ENCODE measurements around the gene MAGI3. TPM values are rescaled to one million over a fixed set of nuclear protein-coding genes. Genes with fewer than 3 reads are reported as not detected.
"Not testable (repeated sequence)": the region's sequence is repeated elsewhere in the genome, so short reads cannot be mapped to it uniquely, and the experiment has no call there.

Gene MAGI3
- total RNA-seq, 1 donor from 2014 or later: 70.5 TPM

DNA sequence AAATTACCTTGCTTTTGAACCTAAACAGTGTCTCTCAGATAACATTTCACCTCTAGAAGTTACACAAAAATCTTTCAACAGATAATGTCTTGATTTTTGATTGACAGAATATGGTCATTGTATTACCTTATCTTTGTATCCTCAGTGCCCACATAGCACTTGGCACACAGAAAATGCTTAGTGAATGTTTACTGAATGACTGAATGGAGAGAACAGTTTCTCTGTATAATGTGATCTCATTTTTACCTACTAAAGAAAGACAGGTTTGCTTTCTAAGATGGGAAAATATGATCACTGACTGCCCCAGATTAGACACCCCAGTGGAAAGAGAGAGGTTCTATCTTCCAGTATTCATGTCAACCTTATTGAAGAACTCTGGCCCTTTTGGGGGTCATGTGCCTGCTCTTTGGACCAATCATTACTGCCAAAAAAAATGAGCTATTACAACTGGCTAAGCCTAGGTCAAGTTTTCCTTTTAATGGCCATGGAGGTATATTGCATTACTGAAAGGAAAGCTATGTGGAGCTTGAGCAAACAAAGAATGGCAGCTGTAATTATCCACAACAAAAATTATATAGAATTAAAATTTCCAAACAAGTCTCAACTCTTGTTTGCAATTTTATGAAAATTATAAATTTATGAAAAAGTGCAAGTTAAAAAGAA lies 117.4 kb downstream of the MAGI3 start:
- Histone ChIP-seq H3K36me3 (no peaks in the 10 kb centered on the region), H3K9me3 (peaks cover 15% of the 10 kb centered on the region), H3K4me1 (no peaks in the 10 kb centered on the region), H3K27ac (no peak overlapping the region), H3K27me3 (no peaks in the 10 kb centered on the region), H3K4me3 (no peak overlapping the region)
- ATAC-seq (no peak), DNase-seq (no peak)
- intact Hi-C loops (cut with DNase I): no loop called here
- TF ChIP-seq, protein P1, sequence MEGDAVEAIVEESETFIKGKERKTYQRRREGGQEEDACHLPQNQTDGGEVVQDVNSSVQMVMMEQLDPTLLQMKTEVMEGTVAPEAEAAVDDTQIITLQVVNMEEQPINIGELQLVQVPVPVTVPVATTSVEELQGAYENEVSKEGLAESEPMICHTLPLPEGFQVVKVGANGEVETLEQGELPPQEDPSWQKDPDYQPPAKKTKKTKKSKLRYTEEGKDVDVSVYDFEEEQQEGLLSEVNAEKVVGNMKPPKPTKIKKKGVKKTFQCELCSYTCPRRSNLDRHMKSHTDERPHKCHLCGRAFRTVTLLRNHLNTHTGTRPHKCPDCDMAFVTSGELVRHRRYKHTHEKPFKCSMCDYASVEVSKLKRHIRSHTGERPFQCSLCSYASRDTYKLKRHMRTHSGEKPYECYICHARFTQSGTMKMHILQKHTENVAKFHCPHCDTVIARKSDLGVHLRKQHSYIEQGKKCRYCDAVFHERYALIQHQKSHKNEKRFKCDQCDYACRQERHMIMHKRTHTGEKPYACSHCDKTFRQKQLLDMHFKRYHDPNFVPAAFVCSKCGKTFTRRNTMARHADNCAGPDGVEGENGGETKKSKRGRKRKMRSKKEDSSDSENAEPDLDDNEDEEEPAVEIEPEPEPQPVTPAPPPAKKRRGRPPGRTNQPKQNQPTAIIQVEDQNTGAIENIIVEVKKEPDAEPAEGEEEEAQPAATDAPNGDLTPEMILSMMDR (IDR thresholded peaks at IDR 0.05): no peak

DNA sequence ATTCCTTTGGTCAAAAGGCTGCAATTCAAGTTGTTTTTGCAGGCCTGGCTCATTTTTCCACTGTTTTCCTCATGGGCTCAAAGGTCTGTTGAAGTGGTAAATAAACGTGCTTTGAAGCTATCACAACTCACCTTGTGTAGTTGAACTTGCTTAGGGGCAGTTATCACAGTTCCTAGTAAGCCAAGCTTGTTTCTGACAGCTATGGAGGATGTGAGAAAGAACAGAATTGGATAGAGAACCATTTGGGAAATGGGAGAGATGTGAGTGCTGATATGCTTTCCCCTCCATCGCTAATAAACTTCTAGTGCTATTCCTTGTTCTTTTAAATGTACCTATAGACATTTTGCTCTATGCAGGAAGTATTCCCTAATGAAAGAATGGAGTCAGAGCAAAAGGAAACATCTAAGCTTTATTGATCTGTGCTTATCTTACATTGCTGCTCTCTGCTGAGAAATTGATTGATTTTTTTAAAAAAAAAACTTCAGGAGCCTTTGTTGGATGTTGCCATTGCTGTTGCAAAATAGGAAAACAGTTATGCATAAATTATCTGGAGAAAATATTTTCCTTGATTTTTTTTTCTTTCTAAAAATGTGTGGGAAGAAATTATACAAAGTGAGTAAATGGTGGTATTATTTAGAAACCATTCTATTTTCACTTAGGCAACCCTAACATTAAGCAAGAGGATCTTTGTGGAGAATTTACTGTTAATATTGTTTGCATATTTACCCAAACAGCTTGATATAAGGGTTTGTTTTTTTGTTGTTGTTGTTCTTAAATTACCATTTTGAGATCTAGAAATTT lies 118.2 kb downstream of the MAGI3 start:
- Histone ChIP-seq H3K36me3 (no peaks in the 10 kb centered on the region), H3K4me1 (no peaks in the 10 kb centered on the region), H3K27me3 (no peaks in the 10 kb centered on the region), H3K27ac (no peak overlapping the region), H3K4me3 (no peak overlapping the region), H3K9me3 (peaks cover 15% of the 10 kb centered on the region)
- intact Hi-C loops (cut with DNase I): no loop called here
- DNase-seq (no peak), ATAC-seq (no peak)
- TF ChIP-seq, protein P1 (IDR thresholded peaks at IDR 0.05): no peak

DNA sequence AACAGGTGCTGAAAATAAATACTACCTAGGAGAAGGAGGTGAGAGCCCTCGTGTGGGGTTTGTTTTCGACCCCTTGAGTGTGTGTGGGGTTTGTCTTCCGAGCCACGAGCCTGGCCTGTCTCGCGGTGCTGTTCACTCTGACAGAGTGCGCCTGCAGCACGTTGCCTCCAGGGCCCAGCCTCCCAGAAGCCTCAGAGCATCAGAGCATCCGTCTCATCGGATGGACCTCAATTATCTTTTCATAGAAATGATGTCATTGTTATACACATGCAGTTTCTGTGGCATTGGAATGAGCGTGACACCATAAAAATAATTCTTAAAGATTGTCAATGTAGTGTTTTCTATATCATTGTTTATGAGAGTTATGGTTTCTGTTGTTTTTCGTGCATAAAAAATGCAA lies 119.5 kb downstream of the MAGI3 start:
- H3K4me3 ChIP-seq; H3K4me1 ChIP-seq; H3K36me3 ChIP-seq; DNase-seq; H3K27ac ChIP-seq; H3K27me3 ChIP-seq; ATAC-seq; intact Hi-C loops (cut with DNase I): not testable (repeated sequence)
- peaks cover 15% of the 10 kb centered on the region for H3K9me3 ChIP-seq

DNA sequence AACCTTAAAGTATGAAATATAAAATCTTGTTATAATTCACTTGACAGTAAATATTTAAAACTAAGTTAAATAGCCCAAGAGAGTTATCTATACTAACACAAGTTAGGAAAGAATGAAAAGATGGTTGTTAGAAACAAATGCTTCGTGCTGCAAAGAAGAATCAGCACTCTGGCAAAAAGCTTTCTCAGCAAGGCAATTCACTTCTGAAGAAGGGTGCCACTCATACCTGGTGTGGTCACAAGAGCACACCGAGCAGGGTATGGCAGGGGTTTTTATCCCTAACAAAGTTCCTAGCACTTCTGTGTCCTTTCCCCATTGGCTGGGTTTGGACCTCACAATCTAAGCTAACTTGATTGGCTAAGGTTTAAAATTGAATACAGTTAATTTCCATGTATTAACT lies 121.0 kb downstream of the MAGI3 start:
- no peaks in the 10 kb centered on the region for H3K27me3 ChIP-seq
- no peak for DNase-seq
- no peak overlapping the region for H3K4me3 ChIP-seq
- TF ChIP-seq, protein P1 (IDR thresholded peaks at IDR 0.05): no peak
- no peak for ATAC-seq
- no peak overlapping the region for H3K27ac ChIP-seq
- intact Hi-C loops (cut with DNase I): no loop called here
- no peaks in the 10 kb centered on the region for H3K4me1 ChIP-seq
- H3K9me3 ChIP-seq: peaks cover 15% of the 10 kb centered on the region
- H3K36me3 ChIP-seq: no peaks in the 10 kb centered on the region

DNA sequence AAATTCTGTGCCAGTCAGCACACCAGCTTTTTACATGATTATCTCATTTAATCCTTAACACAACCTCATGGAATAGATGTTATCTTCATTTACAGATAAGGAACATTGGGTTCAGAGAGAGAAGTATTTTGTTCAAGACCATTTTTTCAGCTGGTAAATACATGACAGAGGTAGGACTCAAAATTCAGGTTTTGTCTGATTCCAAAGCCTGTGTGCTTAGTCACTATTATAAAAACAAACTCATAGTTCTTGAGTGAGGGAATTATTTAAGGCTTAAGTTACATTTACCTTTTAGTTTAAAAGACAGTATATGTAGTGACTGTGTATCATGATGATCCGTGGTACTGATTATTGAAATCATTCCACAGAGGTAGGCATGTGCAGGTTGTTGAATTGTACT lies 125.2 kb downstream of the MAGI3 start:
- TF ChIP-seq, protein P1 (IDR thresholded peaks at IDR 0.05): no peak

DNA sequence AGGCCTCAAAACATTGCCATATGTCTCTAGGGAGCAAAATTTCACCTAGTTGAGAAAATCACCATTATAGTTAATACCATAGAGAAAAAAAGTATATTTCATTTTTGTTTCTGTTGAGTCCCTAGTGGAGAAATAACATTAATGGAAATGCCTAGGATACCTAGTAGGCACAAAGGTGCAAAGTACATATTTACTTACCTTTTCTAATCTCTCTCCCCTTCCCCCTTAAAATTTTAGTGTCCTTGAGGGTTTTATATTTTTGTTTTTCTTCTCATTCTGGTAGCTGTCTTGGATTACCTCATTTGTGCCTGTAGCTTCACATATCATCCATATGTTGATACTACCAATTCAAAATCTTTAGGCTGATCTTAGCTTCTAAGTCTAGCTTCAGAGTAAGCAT lies 127.0 kb downstream of the MAGI3 start:
- H3K36me3 ChIP-seq: no peaks in the 10 kb centered on the region
- H3K27ac ChIP-seq: no peak overlapping the region
- intact Hi-C loops (cut with DNase I): no loop called here
- ATAC-seq: no peak
- H3K27me3 ChIP-seq: no peaks in the 10 kb centered on the region
- H3K4me1 ChIP-seq: no peaks in the 10 kb centered on the region
- TF ChIP-seq, protein P1 (IDR thresholded peaks at IDR 0.05): no peak
- no peak for DNase-seq
- H3K9me3 ChIP-seq: no peaks in the 10 kb centered on the region
- no peak overlapping the region for H3K4me3 ChIP-seq

More for the DNA sequence above, 125.2 kb downstream of the MAGI3 start:
- Histone ChIP-seq H3K27me3 (no peaks in the 10 kb centered on the region), H3K27ac (no peak overlapping the region), H3K4me3 (no peak overlapping the region), H3K9me3 (peaks cover 13% of the 10 kb centered on the region), H3K4me1 (no peaks in the 10 kb centered on the region), H3K36me3 (no peaks in the 10 kb centered on the region)
- intact Hi-C loops (cut with DNase I): no loop called here
- ATAC-seq (no peak), DNase-seq (no peak)
